Common myeloid progenitor, CD34-positive (primary cell): ENCODE measurements around the gene ZNF804B.

Source experiments
- CTCF ChIA-PET: fragments of 350-600 bp; sonication (Branson Sonifier 250); formaldehyde crosslinking; loops from one replicate; lab custom pipeline; 2021; ENCODE audit warnings: antibody characterized with exemption; lab: Charles Lee
- POLR2A ChIA-PET: fragments of 350-600 bp; sonication (Branson Sonifier 250); formaldehyde crosslinking; loops from one replicate; lab custom pipeline; 2021; ENCODE audit warnings: antibody characterized with exemption; lab: Charles Lee
- DNase-seq, 3 donors: peaks; one replicate each; pipeline versions ENCODE4 v3.0.0 to v3.0.0-alpha.2; 2013
- H3K27ac ChIP-seq, 2 experiments: 1 replicate in 1 of 2; 2 replicates in 1 of 2; pipeline ENCODE4 v1.7.0; 2013; ENCODE audit warnings: inconsistent platforms in 2 of 2, low read length in 2 of 2, mild to moderate bottlenecking in 2 of 2, low read depth in 1 of 2, moderate library complexity in 1 of 2; ENCODE audit not compliant: severe bottlenecking in 2 of 2, insufficient read depth in 1 of 2, poor library complexity in 1 of 2
- H3K27me3 ChIP-seq, 5 experiments: replicated peaks in 2 of 5; 1 replicate in 3 of 5; 2 replicates in 2 of 5; pipeline versions ENCODE4 v1.6.1 to v1.7.0; 2013; ENCODE audit warnings: low read length in 4 of 5, mild to moderate bottlenecking in 2 of 5, moderate library complexity in 2 of 5, inconsistent platforms in 1 of 5; ENCODE audit not compliant: insufficient read depth in 5 of 5, control insufficient read depth in 4 of 5
- H3K36me3 ChIP-seq, 4 experiments: 1 replicate in 2 of 4; 2 replicates in 2 of 4; pipeline versions ENCODE4 v1.6.1 to v1.7.0; 2013; ENCODE audit warnings: low read length in 3 of 4, control low read depth in 1 of 4, mild to moderate bottlenecking in 1 of 4; ENCODE audit not compliant: control insufficient read depth in 4 of 4, insufficient read depth in 4 of 4
- H3K4me1 ChIP-seq, 4 experiments: 1 replicate in 3 of 4; 2 replicates in 1 of 4; pipeline versions ENCODE4 v1.6.1 to v1.7.1; 2013; ENCODE audit warnings: low read length in 3 of 4, mild to moderate bottlenecking in 3 of 4, control low read depth in 1 of 4, inconsistent platforms in 1 of 4, moderate library complexity in 1 of 4; ENCODE audit not compliant: control insufficient read depth in 4 of 4, insufficient read depth in 4 of 4; ENCODE audit errors: control extremely low read depth in 1 of 4
- H3K4me3 ChIP-seq, 7 experiments: 1 replicate in 4 of 7; 2 replicates in 3 of 7; pipeline versions ENCODE4 v1.5.1 to v1.7.0; 2013; ENCODE audit warnings: mild to moderate bottlenecking in 7 of 7, low read length in 6 of 7, moderate library complexity in 6 of 7, inconsistent platforms in 2 of 7, low read depth in 2 of 7, control low read depth in 1 of 7; ENCODE audit not compliant: insufficient read depth in 4 of 7, control insufficient read depth in 1 of 7; ENCODE audit errors: extremely low read depth in 1 of 7
- H3K9me3 ChIP-seq, 5 experiments: 1 replicate in 4 of 5; 2 replicates in 1 of 5; pipeline versions ENCODE4 v1.6.1 to v1.7.1; 2013; ENCODE audit warnings: low read length in 4 of 5, mild to moderate bottlenecking in 2 of 5, inconsistent platforms in 1 of 5, low read depth in 1 of 5, moderate library complexity in 1 of 5; ENCODE audit not compliant: control insufficient read depth in 4 of 5, insufficient read depth in 2 of 5; ENCODE audit errors: control extremely low read depth in 1 of 5
- WGBS: methylation state at CpG from one replicate; pipeline ENCODE4 v1.1.5; 2013; ENCODE audit not compliant: insufficient coverage; 5-methylcytosine and 5-hydroxymethylcytosine counted together

The ZNF804B gene

DNA sequence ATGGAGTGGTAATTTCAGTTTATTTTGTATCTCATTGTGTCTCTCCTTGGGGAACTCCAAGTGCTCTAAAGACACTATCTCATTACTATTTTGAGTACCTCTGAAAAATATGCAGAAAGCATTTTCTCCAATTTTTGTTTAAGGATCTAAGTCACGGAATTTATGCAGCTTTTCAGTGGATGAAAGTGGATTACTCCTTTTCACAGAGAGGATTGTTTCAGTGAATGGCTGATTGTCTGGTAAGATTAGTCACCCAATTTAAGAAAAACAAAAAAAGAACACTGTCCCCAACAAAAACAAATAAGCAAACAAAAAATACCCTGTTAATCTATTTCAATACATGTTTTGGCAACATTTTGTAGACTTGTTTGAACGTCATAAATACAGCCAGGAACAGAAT, 374.3 kb downstream of the ZNF804B start:
- no peaks in the 10 kb centered on the region for H3K36me3 ChIP-seq
- ChIA-PET CTCF (no interaction called here), POLR2A (no interaction called here)
- DNase-seq, result no peak
- no peaks in the 10 kb centered on the region for H3K9me3 ChIP-seq
- no peak overlapping the region for H3K27ac ChIP-seq
- no CpG with 5 or more reads among the region's 2 CpGs for WGBS
- H3K4me3 ChIP-seq, result no peak overlapping the region
- H3K4me1 ChIP-seq, result no peaks in the 10 kb centered on the region
- H3K27me3 ChIP-seq, result no peaks in the 10 kb centered on the region

DNA sequence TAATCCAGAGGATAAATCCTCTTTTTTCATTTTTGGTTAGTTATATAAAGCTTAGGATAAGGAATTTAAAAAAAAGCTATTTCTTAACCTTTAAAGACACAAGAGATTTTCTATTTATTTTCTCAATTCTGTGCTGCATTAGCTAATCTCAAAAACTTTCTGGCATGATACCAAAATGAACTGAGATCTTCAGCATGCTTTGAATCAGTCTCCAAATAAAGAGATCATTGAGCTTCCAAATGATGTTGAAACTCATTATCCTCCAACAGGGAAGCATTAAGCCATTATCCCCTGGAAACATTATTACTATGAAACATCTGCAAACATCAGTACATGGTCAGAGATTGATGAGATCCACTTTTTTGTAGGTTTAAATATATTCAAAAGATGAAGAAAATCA, 386.3 kb downstream of the ZNF804B start:
- CTCF ChIA-PET, result no interaction called here
- no peak overlapping the region for H3K27ac ChIP-seq
- POLR2A ChIA-PET, result no interaction called here
- no peaks in the 10 kb centered on the region for H3K4me1 ChIP-seq
- no peaks in the 10 kb centered on the region for H3K36me3 ChIP-seq
- H3K4me3 ChIP-seq, result no peak overlapping the region
- H3K9me3 ChIP-seq, result peaks cover 0 to 7% (median 0%) of the 10 kb centered on the region in 5 experiments
- no peak for DNase-seq
- H3K27me3 ChIP-seq, result no peaks in the 10 kb centered on the region

DNA sequence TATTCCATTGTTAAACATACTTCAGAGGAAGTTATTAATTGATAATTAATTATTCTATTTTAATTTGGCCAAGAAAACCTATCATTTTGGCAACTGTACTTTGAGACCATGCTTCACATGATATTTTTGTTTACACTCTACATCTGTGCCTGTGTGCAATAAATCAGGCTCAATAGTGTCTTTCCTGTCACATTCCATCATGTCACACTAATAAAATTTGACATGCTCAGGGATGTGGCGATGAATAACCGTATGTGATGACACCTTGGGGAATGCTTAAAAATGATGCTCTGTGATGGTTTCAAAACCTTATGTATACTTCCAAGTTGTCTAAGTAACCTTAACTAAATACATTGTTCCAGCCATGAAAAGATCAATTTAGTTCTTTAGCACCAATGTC, 400.6 kb downstream of the ZNF804B start:
- Histone ChIP-seq H3K4me3 (no peak overlapping the region), H3K9me3 (no peaks in the 10 kb centered on the region), H3K4me1 (no peaks in the 10 kb centered on the region), H3K27me3 (no peaks in the 10 kb centered on the region), H3K36me3 (no peaks in the 10 kb centered on the region), H3K27ac (no peak overlapping the region)
- WGBS, result no CpG with 5 or more reads among the region's 2 CpGs
- CTCF ChIA-PET, result no interaction called here
- POLR2A ChIA-PET, result no interaction called here
- no peak for DNase-seq

DNA sequence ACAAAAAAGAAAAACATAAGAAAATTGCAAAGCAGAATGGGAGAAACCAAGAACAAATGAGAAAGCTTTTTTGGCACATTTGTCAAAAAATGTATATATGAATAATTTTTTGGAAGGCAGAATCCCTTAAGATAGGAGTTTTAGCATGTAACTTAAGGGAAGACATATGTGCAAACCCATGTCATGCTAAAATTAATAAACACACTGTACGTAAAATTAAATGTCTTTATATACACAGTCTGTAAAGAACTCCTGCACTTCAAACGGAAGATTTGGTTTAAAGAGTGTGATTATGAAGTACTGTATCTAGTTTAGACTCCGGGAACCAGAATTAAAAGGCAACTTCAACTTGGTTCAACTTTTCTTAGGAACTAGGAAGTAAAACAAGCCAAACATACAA, 405.9 kb downstream of the ZNF804B start:
- POLR2A ChIA-PET, result no interaction called here
- H3K27ac ChIP-seq, result no peak overlapping the region
- H3K4me3 ChIP-seq, result no peak overlapping the region
- H3K4me1 ChIP-seq, result no peaks in the 10 kb centered on the region
- DNase-seq, result no peak
- H3K9me3 ChIP-seq, result no peaks in the 10 kb centered on the region
- CTCF ChIA-PET, result no interaction called here
- H3K36me3 ChIP-seq, result no peaks in the 10 kb centered on the region
- H3K27me3 ChIP-seq, result no peaks in the 10 kb centered on the region
- WGBS, result 90% methylated on average over 2 of the region's 3 CpGs

DNA sequence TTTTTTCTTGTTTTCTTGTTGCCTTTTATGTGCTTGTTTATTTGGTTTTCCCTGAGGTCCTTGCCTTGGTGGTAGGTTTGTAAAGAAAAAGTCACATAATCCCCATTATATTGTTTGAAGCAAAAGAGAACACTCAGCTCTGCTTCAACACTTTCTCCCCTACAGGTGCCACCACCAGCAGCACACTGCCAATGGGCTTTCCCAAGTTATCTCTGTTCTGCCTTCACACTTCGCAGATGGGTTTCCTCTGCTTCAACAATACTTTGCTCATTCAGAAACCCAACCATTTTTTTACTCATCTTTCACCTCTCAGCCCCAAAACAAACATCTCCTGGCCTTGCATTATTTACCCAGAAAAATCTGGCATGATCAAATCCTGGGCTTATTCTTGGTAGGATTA, 411.1 kb downstream of the ZNF804B start:
- Histone ChIP-seq H3K4me1 (no peaks in the 10 kb centered on the region), H3K4me3 (no peak overlapping the region), H3K27ac (no peak overlapping the region), H3K27me3 (no peaks in the 10 kb centered on the region), H3K9me3 (no peaks in the 10 kb centered on the region), H3K36me3 (no peaks in the 10 kb centered on the region)
- WGBS, result 100% methylated on average over 1 of the region's 1 CpG
- ChIA-PET POLR2A (no interaction called here), CTCF (no interaction called here)
- DNase-seq, result no peak

DNA sequence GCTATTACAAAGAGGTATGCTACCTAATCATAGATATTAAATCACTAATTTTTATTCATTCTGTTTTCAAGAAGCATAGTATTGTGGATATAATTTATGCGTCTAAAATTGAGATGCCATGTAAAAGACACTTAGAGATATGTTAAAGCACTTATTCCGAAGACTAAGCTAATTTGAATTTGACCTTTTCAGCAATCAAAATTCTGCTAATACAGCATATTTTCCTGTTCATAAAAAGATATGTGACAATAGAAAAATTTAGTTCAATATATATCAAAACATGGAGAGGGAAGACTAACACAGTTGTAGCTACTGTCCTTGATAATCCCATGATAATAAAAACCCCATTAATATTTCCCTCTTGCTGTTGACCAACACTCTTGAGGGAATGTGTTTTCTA, 422.6 kb downstream of the ZNF804B start:
- DNase-seq, result no peak
- WGBS, result no CpG with 5 or more reads among the region's 2 CpGs
- Histone ChIP-seq H3K4me1 (no peaks in the 10 kb centered on the region), H3K4me3 (no peak overlapping the region), H3K36me3 (no peaks in the 10 kb centered on the region), H3K27ac (no peak overlapping the region), H3K27me3 (no peaks in the 10 kb centered on the region), H3K9me3 (peaks cover 0 to 8% (median 0%) of the 10 kb centered on the region in 5 experiments)
- POLR2A ChIA-PET, result no interaction called here
- CTCF ChIA-PET, result no interaction called here

DNA sequence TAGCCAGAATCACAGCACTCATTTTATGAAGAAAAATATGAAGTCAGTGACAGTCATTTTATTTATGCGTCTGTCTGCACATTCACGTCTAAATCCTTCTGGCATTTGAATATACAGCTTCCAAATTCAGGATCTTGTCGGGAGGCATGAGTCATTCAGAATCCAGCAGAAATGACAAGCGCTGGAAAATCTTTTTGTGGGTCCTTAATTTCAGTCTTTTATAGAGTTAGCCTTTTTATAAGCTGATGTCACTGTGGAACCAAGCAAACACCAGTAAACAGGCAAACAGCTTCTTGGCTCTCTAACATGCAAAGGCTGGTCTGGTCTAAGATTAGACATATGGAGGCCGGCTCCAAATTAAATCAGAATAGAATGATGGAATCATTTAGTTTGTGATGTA, 424.2 kb downstream of the ZNF804B start:
- no peak for DNase-seq
- Histone ChIP-seq H3K9me3 (peaks cover 0 to 8% (median 0%) of the 10 kb centered on the region in 5 experiments), H3K4me3 (no peak overlapping the region)

More for the DNA sequence above, 424.2 kb downstream of the ZNF804B start:
- Histone ChIP-seq H3K36me3 (no peaks in the 10 kb centered on the region), H3K4me1 (no peaks in the 10 kb centered on the region), H3K27me3 (no peaks in the 10 kb centered on the region), H3K27ac (no peak overlapping the region)
- CTCF ChIA-PET, result no interaction called here
- 81% methylated on average over 4 of the region's 5 CpGs for WGBS
- POLR2A ChIA-PET, result no interaction called here
